Measurements from ENCODE around the gene USP44. TPM values are rescaled to one million over a fixed set of nuclear protein-coding genes. Genes with fewer than 3 reads are reported as not detected.
"Not testable (repeated sequence)": the region's sequence is repeated elsewhere in the genome, so short reads cannot be mapped to it uniquely, and the experiment has no call there.

Gene USP44
- polyA plus RNA-seq (2013, experiment 1 of 2; ENCODE audit: insufficient read length), result 0.07 TPM
- 0.12 TPM for polyA plus RNA-seq (2013, experiment 2 of 2; ENCODE audit: insufficient read length)

DNA sequence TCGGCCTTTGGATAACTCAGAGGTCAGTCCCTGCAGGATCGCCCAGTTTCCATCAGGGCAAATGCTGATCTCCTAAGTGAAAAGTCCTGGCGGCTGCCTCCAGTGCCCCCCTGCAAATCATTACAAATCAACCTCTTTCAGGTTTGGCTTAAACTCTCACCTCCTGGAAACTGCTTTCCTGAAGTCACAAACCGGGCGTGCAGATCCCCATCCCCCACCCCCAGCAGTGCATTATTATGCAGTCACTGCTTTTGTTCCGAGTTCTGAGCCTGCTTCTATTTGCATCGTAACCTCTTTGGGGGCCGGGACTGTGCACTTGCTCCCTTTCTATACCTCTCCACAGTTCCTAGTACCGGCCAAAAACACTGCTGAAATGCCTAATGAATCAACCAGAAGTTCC is at the start of gene USP44:
Gene USP44 (minus strand): TSS at position 172 of the 400 bp plus-strand sequence. CDS start 17,220 bp downstream, outside the sequence.
- DNase-seq, result no peak

DNA sequence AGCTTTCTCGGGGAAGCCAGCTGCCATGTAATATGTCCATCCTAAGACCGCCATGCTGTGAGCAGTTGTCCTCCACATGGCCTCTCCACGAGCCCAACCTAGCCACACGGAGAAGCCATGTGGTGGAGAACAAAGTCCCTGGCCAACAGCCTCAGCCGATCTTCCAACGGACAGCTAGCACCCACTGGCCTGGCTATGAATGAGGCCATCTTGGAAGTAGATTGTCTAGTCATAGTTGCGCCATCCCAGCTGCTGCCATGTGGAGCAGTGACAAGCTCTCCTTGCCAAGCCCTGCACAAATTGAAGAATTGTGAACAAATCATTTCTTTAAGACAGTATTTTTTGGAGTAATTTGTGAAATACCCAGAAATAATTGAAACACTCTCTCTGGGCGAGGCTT is 49.3 kb upstream of the USP44 start:
- no peak for DNase-seq

DNA sequence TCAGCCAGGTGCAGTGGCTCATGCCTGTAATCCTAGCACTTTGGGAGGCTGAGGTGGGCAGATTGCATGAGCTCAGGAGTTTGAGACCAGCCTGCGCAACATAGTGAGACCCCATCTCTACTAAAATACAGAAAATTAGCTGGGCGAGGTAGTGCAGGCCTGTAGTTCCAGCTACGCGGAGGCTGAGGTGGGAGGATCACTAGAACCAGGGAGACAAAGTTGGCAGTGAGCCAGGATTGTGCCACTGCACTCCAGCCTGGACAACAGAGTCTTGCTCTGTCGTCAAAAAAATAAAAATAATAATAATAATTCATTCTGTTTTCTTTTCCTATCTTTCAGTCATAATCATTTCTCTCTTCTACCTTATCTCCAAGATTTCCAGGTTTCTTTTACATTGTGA is 48.6 kb upstream of the USP44 start:
- no peak for DNase-seq

- DNase-seq, result no peak
Observed at GRCh38 chr12:95594136-95594535, 42.9 kb upstream of the USP44 start.

DNA sequence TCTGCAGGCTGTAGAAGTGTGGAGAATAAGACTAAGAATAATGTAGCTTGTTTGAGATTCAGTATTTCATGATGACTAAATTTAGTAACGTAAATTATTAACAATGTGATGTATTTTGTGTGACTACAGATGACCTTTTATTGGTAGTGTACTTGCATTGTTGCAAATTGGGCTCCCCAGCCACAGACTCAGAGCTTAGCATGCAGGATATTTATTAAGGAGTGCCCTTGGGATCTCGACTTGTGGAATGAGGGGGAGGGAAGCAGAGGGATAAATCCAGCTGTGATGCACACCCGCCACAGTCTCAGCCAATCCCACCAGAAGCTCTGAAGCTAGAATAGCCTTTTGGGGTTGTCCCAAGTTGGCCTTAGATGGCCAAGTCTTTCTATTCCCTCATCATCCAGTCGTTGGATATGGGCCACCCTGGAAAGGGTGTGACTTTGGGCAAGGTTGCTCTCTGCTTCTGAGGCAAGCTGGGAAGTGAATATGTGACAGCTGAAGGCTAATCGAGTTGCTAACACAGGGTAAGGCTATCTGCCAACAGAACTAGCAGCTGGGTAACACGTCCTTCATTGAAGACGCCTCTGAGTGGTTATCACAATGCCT is 42.1 kb upstream of the USP44 start:
- no peak for DNase-seq

GRCh38 chr12:95591731-95592130 is 40.5 kb upstream of the USP44 start:
- peak; percentile 78 for DNase-seq

DNA sequence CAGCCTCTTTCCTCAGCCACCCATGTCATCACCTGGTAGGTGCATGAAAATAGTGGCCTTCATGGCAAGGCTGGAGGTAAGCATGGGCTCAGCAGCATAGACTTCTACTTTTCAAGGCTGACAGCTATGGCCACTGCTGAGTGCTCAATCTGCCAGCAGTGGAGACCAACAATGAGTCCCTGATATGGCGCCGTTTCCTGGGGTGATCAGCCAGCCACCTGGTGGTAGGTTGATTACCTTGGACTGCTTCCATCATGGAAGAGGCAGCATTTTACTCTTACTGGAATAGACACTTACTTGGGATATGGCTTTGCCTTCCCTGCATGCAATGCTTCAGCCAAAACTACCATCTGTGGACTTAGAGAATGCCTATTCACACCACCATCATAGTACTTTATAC is 39.5 kb upstream of the USP44 start:
- no peak for DNase-seq

DNA sequence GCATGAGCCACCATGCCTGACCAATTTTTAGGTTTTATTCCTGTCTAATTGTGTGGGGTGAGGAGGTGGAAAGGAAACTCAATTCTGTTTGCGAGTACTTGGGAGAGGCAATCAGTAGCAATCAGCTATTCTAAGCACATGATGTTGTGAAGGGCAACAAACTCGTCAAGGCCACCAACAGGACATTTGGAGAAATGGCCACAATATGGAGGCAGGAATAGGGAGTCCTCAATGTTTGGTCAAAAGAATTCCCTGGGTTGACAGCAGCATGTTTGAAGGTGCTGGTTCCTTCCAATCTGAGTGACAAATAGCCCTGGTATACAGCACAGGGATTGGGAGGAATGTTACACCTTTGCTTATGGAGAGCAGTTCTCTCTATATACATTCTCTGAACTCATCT is 32.7 kb upstream of the USP44 start:
- DNase-seq, result no peak

- peak; percentile 72 for DNase-seq
Observed at GRCh38 chr12:95582230-95583058, 31.2 kb upstream of the USP44 start.

DNA sequence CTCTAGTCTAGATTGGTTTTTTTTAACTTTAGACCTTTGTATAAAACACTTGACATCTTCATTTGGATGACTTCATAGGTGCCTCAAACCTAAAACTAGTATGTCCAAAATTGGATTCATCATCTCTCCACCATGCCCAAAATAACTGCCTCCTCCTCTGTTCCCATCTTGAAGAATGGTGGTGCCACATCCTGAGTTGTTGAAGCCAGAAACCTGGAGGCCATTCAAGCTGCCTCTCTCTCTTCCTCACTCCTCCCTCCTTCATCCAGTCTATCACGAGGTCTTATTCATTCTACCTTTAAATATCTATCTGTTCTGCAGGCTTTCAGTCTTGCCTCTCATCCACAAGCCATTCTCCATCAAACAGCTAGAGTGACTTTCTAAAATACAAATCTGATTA is 26.5 kb upstream of the USP44 start:
- no peak for DNase-seq

DNA sequence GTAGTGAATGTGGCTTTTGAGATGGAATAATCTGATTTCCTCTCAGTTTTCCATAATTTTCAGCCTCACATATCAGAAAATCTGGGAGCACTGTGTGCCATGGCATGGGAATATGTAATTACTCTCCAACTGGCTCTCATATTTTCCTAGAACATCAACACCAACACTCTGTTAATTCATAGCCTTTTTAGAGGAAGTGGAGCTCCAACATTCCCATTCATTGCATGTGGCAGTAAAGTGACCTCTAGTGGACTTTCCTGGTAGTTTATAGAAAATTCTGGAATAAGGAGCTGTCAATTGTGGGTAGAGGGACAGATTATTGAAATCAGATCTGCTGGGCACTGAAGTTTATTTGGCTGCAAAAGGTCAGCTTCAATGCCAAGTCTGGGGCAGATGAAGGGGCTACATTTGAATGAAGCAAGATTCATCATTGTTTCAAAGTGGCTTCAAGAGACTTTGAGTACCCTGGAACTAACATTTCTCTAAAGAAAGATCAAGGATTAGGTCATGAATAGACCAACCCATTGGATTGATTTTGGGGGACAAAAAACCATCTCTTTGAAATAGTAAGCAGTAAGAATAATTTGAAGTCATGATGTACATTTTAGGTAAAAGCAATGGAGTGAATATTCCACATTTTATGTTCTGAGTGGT is 23.6 kb upstream of the USP44 start:
- peak; percentile 60 for DNase-seq

DNA sequence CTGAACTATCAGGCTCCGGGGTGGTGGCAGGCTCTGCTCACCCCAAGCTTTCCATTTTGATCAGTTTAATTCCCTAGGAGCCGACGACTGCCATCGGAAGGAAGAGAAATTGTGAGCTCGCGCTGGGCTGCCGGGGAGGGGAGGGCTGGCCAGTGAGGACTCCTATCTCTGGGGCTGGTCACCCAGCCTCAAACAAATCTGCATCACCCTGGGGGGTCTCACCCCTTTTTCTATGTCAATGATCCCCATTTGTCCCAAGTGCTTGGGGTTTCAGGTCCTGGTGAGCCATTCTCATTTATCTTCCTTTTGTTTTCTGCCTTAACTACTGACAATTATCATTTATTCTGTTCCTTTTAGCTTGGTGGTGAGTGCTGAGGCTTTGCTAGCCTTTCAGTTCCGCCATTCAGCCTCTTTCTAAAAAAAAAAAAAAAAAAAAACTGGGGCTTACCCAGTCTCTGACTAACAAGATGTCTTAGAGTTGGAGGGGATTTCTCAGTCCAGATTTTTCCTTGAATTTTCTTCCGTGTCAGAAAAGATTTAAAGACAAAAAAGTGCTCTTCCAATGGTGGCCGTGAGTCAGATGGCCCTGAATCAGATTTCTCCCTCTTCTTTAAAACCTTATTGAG is 22.8 kb upstream of the USP44 start:
- DNase-seq, result no peak

- DNase-seq, result no peak
Observed at GRCh38 chr12:95571369-95571768, 20.1 kb upstream of the USP44 start.

GRCh38 chr12:95568045-95568444 is 16.8 kb upstream of the USP44 start:
- DNase-seq, result not testable (repeated sequence)

DNA sequence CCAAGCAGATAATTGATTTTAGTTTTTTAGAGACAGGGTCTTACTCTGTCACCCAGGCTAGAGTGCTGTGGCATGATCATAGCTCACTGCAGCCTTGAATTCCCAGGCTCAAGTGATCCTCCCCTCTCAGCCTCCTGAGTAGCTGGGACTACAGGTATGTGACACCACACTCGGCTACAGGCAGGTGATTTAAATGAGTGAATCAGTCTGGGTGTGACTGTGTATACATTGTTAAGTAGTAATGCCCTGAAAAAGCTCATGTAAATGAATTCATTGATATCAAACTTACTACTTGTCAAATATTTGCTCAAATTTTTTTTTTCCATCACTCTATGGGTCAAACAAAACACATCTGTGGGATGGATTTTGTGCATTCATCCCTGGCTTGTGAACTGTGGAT is 6.3 kb upstream of the USP44 start:
- DNase-seq, result no peak

DNA sequence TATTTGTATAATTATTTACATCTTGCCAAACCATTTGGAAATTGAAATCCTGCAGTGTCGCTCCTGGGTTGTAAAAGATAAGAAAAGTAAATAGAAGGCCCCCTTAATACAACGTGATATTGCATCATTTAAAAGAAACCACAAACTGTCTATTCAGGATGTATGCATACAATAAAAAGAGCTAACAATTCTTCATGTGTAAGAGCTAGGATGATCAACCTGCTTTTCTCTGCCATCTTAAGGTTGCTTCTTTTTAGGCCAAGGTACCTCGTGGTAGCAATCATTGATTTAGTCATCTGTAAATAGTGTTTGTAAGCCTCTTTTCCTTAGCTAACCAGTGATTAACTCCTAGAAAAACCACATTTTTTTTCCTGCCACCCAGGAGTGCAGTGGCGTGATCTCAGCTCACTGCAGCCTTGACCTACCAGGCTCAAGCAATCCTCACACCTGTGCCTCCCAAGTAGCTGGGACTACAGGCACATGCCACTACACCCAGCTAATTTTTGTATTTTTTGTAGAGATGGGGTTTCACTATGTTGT is 3.3 kb upstream of the USP44 start:
- DNase-seq, result no peak

GRCh38 chr12:95553197-95553943 is 2.1 kb upstream of the USP44 start:
- DNase-seq, result no peak

DNA sequence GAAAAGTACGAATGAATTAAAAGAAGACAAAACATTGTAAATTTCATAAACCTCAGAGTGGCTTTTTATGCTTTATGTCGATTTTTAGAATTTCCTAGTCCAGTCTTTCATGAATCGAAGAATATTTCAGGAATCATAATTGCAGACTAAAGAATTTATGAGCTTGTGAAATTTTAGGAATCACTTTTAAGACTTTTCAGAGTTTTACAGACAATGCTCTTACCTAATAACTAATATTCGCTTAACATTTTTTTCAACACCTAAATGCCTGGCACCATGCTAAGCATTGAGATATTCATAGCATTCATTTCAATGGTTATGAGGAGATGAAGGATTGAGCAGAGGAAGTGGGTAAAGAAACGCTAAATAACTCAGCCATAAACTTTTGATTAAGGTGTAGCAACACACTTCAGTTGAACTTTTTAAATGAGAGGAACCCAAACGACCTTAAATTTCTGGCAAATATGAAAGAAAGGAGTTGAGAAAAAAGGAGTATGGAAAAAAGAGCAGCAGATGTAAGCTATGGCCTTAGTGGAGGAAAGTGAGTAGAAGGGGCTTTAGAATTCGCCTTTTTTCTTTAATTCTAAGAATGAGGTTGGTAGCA is 739 bp upstream of the USP44 start:
- no peak for DNase-seq

- no peak for DNase-seq
Observed at GRCh38 chr12:95549392-95550084, 1.7 kb downstream of the USP44 start.

GRCh38 chr12:95548539-95549391 is 2.5 kb downstream of the USP44 start:
- DNase-seq, result peak; percentile 12

Data from fibroblast of skin of back (primary cell).